NCI-H187 (cell line): ENCODE results near the gene SYCE3.
"Not testable (repeated sequence)": the region's sequence is repeated elsewhere in the genome, so short reads cannot be mapped to it uniquely, and the experiment has no call there.

Source experiments
- DNase-seq, 2 experiments: peaks; one replicate each; lab custom pipeline; 2025; lab: John Stamatoyannopoulos, UW

SYCE3 gene

GRCh38 chr22:50548921-50549790 is 13.6 kb downstream of the SYCE3 start:
- no peak for DNase-seq

GRCh38 chr22:50548040-50548920 is 14.4 kb downstream of the SYCE3 start:
- no peak for DNase-seq

DNA sequence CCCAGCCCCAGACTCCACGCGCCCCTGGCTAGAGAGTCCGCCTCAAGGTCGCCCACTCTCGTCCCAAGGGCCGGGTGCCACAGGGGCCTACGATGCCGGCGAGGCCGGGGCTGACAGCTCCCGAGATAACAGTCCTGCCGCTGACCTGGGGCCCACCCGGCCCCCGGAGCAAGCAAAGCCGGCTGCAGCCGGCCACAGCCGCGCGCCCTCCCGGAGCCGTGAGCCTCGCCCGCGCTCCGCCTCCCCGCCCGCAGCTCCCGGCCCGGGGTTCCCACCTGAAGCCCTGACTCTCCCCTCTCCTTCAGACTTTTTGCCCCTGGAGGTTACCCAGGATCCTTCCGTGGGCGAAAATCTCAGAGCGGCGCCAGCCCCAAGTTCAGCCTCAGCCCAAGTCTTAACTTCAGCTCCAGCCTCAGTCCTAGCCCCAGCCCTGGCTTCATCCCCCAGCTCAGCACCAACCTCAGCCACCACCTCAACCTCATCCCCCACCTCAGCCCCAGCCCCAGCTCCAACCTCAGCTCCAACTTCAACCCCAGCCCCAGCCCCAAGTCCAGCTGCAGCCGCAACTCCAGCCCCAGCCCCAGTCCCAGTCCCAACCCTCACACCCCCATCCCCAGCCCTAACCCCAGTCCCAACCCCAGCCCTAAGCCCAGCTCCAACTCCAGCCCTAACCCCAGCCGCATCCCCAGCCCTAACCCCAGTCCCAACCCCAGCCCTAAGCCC is 15.3 kb downstream of the SYCE3 start:
- DNase-seq, result no peak

DNA sequence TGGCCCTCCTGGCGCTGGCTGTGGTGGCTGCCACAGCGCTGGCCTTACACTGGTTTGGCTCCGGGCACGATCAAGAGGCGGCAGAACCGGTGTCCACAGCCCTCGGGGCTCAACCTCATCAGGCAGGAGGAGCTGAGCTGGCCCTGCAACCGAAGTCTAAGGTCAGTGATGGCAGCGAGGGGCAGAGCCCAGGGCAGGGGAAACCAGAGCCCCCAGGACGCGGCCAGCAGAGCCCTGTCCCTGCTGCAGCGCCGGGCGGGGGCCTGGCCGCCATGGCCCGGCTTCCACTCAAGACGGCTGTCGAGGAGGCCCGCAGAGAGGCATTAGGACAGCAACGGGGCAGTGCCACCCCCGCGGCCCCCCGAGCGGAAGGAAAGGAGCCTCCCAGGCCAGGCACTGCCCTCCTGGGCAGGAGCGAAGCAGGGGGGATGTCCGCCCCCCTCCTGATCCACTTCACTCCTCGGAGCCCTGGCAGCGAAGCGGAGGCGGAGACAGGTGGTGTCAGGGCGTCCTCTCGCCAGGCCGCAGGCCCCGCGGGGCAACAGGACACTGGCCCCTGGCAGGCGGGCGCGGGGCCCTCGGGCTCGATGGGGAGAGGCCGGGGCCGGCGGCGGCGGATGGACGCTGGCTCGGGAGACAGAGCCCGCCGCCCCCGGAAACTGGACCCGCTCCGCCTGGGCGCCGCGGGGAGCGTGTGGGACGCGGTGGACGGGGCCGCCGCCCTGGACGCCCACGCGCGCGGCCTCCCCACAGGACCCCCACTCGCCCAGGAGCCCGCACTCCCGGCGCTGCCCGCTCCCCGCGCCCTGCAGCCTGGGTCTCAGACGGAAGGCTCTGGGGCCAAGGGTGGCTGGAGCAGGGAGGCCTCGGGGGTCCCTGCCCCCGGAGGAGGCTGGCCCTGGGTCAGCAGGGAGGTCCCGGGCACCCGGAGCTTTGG is 16.1 kb downstream of the SYCE3 start:
- DNase-seq, result no peak

DNA sequence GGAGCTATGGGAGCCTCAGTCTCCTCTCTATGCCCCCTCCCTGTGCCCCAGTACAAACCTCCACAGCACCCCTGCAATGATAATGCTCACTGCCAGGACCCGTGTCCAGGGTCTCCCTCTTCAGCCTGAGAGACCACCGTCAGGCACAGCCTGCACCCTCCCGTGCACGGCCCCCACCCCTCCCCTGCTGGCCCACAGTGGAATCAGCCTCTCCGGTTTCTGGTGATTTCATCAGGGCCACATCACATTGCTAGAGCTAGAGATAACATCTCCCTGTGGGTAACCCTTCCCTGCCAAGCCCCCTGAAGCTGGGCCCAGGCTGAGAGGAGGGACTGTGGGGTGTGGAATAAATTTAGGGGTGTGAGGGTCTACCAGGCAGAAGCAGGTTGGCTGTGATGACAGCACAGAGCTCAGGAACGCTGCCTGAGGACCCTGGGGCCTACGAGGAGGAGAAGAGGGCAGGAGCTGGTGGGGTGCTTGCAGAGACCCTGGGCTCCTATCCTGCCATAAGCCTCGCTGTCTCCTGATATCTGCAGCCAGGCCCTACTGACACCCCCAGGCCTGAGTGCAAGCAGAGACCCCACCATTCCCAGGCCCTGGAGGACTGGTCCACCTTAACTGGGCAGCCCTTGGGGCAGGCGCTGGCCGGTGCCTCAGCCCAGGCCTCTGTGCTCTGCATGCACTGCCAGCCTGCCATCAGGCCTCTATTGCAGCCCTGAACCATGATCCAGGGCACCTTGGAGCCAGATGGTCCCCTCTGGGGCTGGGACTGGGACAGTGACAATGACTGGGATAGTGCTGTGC is 17.0 kb downstream of the SYCE3 start, which contains the start of gene KLHDC7B:
Gene KLHDC7B, plus strand, starts transcription at position 378 of the 804 bp plus-strand sequence. Its CDS starts 345 bp downstream, at position 723.
- no peak for DNase-seq

GRCh38 chr22:50544746-50545253 is 17.9 kb downstream of the SYCE3 start:
- DNase-seq, result no peak

DNA sequence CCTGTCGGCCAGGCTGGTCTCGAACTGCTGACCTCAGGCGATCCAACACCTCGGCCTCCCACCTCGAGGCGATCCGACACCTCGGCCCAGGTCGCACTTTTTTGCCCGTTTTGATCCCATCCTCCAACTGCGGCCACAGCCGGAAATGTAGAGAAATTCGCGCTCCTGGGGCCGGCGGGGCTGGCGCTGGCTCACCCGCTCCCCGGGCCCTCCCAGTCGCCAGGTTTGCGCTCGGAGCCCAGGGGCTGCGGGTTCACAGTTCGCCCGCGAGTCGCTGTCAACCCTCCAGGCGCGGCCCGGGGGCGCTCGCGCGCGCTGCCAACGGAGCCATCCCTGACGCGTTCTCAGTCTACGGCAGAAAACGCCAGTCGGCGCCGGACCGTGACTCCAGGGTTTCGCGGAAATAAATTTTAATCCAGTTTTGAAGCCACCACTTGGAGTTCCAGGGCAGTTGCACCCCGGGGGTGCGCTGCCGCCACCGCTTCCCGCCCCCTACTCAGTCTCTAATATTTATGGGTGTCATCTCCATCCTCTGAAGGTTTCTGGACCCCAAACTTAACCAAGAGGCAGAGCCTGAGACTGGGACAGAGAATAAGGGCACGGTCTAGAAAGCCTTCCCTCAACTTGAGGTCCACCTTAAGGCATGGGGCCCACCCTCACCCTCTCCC is 18.5 kb downstream of the SYCE3 start:
- no peak for DNase-seq

DNA sequence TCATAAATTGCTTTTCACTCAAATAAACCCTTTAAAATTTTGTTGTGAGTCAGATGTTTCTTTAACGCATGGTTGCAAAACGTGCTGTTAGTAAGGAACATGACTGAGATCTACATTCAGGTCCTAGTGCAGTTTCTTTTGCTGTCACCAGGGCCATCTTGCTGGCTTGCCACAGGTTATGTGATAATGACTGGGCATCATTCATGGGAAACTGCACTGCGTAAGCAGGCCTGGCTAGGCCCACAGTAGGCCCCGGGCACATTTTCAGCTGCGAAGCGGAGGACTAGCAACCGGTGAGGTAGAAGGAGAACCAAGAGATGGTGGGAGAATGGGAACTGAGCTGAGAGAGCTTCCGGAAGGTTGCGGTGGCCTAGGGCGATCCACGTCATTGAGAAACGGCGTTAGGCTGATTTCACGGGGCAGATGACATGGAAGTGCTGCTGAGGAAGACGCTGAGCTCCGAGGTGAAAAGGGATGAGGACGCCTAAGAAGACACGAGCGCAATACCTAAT is 20.2 kb downstream of the SYCE3 start:
- DNase-seq, result no peak

- DNase-seq, result not testable (repeated sequence)
Observed at GRCh38 chr22:50541667-50542026, 21.1 kb downstream of the SYCE3 start.

DNA sequence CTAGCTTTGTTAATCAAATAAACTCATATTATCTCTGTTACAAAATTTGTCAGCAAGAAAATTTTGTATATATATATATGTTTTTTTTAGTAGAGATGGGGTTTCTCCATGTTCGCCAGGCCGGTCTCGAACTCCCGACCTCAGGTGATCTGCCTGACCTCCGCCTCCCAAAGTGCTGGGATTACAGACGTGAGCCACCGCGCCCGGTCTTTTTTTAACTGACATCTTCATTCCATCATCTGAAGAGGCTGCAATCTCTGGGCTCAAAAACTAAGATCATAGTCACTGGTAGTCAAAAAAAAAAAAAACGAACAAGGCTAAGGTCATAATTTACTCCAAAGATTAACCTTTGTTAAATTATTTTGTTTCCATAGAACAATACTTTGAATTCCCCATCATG is 22.3 kb downstream of the SYCE3 start:
- DNase-seq, result no peak

GRCh38 chr22:50537765-50538164 is 25.0 kb downstream of the SYCE3 start:
- no peak for DNase-seq

DNA sequence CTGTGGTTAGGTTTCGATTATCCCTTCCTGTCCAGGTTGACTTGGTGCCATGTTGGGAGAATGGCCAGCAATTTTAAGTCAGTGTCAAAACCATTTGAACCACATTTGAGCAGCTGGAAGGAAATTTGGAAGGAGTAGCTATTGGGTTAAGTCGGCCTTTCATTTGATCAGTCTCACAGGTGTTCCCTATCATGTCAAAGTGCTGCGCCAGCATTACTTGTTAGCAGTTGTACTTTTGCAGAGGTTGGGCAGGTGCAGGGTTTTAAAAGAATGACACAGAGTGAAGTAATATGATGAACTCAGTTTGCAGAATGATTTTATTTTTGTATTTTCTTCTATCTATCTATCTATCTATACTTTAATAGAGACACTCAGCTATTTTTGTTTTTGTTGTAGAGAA is 26.5 kb downstream of the SYCE3 start:
- no peak for DNase-seq

GRCh38 chr22:50535113-50535512 is 27.6 kb downstream of the SYCE3 start:
- DNase-seq, result no peak

DNA sequence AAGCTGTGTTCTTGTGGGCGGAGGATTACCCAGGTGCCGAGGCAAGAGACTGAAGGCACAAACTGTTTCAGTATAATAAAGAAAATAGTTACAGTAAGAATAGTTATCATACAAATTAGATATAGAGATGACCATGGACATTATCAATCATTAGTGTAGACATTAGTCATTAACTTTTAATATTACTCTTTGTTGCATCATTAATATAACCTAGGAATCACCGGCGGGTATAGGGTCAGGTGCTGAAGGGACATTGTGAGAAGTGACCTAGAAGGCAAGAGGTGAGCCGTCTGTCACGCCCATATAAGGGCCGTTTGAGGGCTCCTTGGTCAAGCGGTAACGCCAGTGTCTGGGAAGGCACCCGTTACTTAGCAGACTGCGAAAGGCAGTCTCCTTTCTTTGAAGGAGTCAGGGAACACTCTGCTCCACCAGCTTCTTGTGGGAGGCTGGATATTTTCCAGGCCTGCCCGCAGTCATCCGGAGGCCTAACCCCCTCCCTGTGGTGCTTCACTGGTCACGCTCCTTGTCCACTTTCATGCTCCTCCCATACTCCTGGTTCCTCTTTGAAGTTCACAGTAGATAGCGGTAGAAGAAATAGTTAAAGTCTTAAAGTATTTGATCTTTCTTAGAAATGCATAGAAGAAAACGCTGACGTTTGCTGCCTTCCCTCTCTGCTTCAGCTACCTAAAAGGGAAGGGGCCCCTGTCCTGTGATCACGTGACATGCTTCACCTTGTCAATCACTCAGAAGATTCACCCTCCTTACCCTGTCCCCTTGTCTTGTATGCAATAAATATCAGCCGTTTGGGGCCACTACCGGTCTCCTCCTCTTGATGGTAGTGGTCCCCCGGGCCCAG is 28.6 kb downstream of the SYCE3 start:
- DNase-seq, result not testable (repeated sequence)

DNA sequence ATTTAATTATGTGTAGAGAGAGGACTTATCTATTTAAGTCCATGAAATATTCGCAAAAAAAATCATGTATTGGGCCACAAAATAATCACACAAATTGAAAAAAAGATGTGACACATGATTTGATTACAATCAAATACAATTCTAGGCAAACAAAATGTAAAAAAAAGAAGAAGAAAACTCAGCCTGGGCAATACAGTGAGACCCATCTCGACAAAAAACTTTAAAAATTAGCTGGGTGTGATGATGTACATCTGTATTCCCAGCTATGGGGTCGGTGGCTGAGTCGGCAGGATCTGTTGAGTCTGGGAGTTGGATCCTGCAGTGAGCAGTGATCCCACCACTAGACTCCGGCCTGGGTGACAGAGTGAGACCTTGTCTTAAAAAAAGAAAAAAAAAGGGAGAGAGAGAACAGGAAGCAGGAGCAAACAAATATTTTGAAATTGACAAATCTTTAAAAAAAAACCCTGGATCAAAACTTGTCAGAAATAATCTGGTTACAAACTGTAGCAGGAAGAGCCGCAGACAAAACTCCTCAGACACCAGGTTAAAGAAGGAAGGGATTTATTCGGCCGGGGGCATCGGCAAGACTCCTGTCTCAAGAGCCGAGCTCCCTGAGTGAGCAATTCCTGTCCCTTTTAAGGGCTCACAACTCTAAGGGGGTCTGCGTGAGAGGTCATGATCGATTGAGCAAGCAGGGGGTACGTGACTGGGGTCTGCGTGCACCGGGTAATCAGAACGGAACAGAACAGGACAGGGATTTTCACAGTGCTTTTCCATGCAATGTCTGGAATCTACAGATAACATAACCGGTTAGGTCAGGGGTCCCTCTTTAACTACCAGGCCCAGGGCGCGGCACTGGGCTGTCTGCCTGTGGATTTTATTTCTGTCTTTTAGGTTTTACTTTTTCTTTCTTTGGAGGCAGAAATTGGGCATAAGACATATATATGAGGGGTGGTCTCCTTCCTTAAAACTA is 29.6 kb downstream of the SYCE3 start:
- DNase-seq, result no peak

GRCh38 chr22:50531962-50532674 is 30.6 kb downstream of the SYCE3 start:
- DNase-seq, result no peak
